ENCODE results near the gene DOCK9.

- TF ChIP-seq POLR2A (IDR thresholded peaks at IDR 0.05; ENCODE audit: low read depth, low read length) (no peak), TAF1 (IDR thresholded peaks at IDR 0.05; ENCODE audit: low read depth, low read length) (no peak), POU2F2 (IDR thresholded peaks at IDR 0.05; ENCODE audit: low read depth, low read length) (no peak), POLR2AphosphoS5 (IDR thresholded peaks at IDR 0.05; ENCODE audit: low read depth, low read length) (no peak), PAX5 (IDR thresholded peaks at IDR 0.05; ENCODE audit: insufficient read depth, low read length, severe bottlenecking) (no peak), SPI1 (IDR thresholded peaks at IDR 0.05; ENCODE audit: low read depth, low read length) (no peak)
Observed at GRCh38 chr13:98796191-98796590, 181.7 kb downstream of the DOCK9 start.
